ENCODE results near the gene KCNT1. TPM values are rescaled to one million over a fixed set of nuclear protein-coding genes. Genes with fewer than 3 reads are reported as not detected.
A peak's percentile ranks its signal among the peaks of the same experiment; 100 is the strongest.
"Not testable (repeated sequence)": the region's sequence is repeated elsewhere in the genome, so short reads cannot be mapped to it uniquely, and the experiment has no call there.

Gene KCNT1
- 16.8 TPM for polyA plus RNA-seq (ENCODE audit: insufficient read length)

- peak; percentile 70 for DNase-seq
Measured at GRCh38 chr9:135701959-135702721, at the start of gene KCNT1. Gene KCNT1, plus strand, starts transcription at chr9:135702185. Its CDS starts 74 bp downstream, at chr9:135702259.

GRCh38 chr9:135655317-135655716 lies 46.7 kb upstream of the KCNT1 start:
- DNase-seq = no peak

GRCh38 chr9:135657416-135657815 lies 44.6 kb upstream of the KCNT1 start:
- DNase-seq = no peak

- DNase-seq = no peak
Measured at GRCh38 chr9:135659252-135659651, 42.7 kb upstream of the KCNT1 start.

- DNase-seq = no peak
Measured at GRCh38 chr9:135660407-135660806, 41.6 kb upstream of the KCNT1 start.

GRCh38 chr9:135661816-135662560 lies 40.0 kb upstream of the KCNT1 start:
- DNase-seq = peak; percentile 20

GRCh38 chr9:135662758-135663450 lies 39.1 kb upstream of the KCNT1 start, which contains the start of gene LCN9:
Gene LCN9, plus strand, starts transcription at chr9:135663309. Its CDS starts 13 bp downstream, at chr9:135663322.
- peak; percentile 81 for DNase-seq

- DNase-seq = no peak
Measured at GRCh38 chr9:135663451-135663770, 38.6 kb upstream of the KCNT1 start.

- no peak for DNase-seq
Measured at GRCh38 chr9:135663857-135664256, 38.1 kb upstream of the KCNT1 start.

- DNase-seq = no peak
Measured at GRCh38 chr9:135664266-135664665, 37.7 kb upstream of the KCNT1 start.

- no peak for DNase-seq
Measured at GRCh38 chr9:135664801-135665794, 36.9 kb upstream of the KCNT1 start.

GRCh38 chr9:135665795-135666189 lies 36.2 kb upstream of the KCNT1 start:
- no peak for DNase-seq

- no peak for DNase-seq
Measured at GRCh38 chr9:135666534-135667462, 35.2 kb upstream of the KCNT1 start.

- DNase-seq = no peak
Measured at GRCh38 chr9:135667463-135668001, 34.5 kb upstream of the KCNT1 start.

- not testable (repeated sequence) for DNase-seq
Measured at GRCh38 chr9:135669018-135669417, 33.0 kb upstream of the KCNT1 start.

GRCh38 chr9:135669616-135670285 lies 32.2 kb upstream of the KCNT1 start:
- DNase-seq = no peak

- DNase-seq = no peak
Measured at GRCh38 chr9:135670721-135671590, 31.0 kb upstream of the KCNT1 start.

GRCh38 chr9:135671591-135672041 lies 30.4 kb upstream of the KCNT1 start:
- no peak for DNase-seq

- DNase-seq = not testable (repeated sequence)
Measured at GRCh38 chr9:135672786-135673185, 29.2 kb upstream of the KCNT1 start.
